ENCODE data around the gene ZBTB4.
"Not testable (repeated sequence)": the region's sequence is repeated elsewhere in the genome, so short reads cannot be mapped to it uniquely, and the experiment has no call there.

Gene ZBTB4

DNA sequence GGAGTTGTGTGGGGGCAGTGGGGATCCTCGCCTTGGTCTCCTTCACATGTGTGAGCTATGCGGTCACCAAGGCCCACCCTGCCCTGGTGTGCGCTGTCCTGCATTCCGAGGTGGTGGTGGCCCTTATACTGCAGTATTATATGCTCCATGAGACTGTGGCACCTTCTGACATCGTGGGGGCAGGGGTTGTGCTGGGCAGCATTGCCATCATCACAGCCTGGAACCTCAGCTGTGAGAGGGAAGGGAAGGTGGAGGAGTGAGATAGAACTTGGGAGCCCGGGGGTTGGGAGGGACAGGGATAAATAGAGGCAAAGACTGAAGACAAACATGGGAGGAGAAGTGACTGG is 3.3 kb upstream of the ZBTB4 start:
- not testable (repeated sequence) for H3K36me3 ChIP-seq (ENCODE audit: control insufficient read depth in 1 of 2, insufficient read depth in 2 of 2, low read length in 2 of 2); H3K9me3 ChIP-seq (ENCODE audit: control insufficient read depth in 1 of 2, low read length in 2 of 2); H3K27me3 ChIP-seq (ENCODE audit: control insufficient read depth in 1 of 2, insufficient read depth in 2 of 2, low read length in 2 of 2)
- Histone ChIP-seq H3K4me1 (ENCODE audit: control insufficient read depth in 1 of 2, insufficient read depth in 2 of 2, low read length in 2 of 2) (peaks cover 30 to 51% of the 10 kb centered on the region in 2 donors), H3K4me3 (ENCODE audit: low read depth in 1 of 2, low read length in 2 of 2) (peak overlapping the region; percentile 92 to 94), H3K27ac (ENCODE audit: low read depth, low read length) (peak overlapping the region; percentile 99), H3K9ac (ENCODE audit: low read depth in 1 of 2, low read length in 2 of 2) (peak overlapping the region; percentile 98 to 99)

DNA sequence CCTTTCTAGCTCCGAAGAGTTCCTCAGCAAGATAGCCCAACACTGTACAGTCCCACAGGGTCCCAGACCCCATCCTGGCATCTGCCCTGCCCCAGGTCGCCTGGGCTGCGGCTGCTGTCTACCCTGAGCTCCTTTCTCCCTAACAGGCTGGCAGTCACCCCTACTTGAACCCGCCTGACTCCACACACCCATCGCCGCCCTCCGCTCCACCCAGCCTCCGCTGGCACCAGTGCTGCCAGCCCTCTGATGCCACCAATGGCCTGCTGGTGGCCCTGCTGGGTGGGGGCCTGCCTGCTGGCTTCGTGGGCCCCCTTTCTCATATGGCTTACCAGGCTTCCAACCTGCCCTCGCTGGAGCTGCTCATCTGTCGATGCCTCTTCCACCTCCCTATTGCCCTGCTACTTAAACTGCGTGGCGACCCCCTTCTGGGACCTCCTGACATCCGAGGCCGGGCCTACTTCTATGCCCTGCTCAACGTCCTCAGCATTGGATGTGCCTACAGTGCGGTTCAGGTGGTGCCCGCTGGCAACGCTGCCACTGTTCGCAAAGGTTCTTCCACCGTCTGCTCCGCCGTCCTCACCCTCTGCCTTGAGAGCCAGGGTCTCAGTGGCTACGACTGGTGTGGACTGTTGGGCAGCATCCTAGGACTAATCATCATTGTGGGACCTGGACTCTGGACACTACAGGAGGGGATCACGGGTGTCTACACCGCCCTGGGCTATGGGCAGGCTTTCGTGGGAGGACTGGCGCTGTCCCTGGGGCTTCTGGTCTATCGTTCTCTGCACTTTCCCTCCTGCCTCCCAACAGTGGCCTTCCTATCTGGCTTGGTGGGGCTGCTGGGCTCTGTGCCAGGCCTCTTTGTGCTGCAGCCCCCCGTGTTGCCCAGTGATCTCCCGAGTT is 2.7 kb upstream of the ZBTB4 start:
- not testable (repeated sequence) for H3K4me3 ChIP-seq (ENCODE audit: low read depth in 1 of 2, low read length in 2 of 2)

GRCh38 chr17:7481275-7481674 is 1.8 kb upstream of the ZBTB4 start, which contains the start of gene SLC35G6:
Gene SLC35G6 (plus strand): TSS chr17:7481446. CDS start chr17:7481517, 71 bp downstream.
- not testable (repeated sequence) for H3K9me3 ChIP-seq (ENCODE audit: control insufficient read depth in 1 of 2, low read length in 2 of 2); H3K36me3 ChIP-seq (ENCODE audit: control insufficient read depth in 1 of 2, insufficient read depth in 2 of 2, low read length in 2 of 2); H3K4me3 ChIP-seq (ENCODE audit: low read depth in 1 of 2, low read length in 2 of 2); H3K27ac ChIP-seq (ENCODE audit: low read depth, low read length); H3K27me3 ChIP-seq (ENCODE audit: control insufficient read depth in 1 of 2, insufficient read depth in 2 of 2, low read length in 2 of 2)
- Histone ChIP-seq H3K9ac (ENCODE audit: low read depth in 1 of 2, low read length in 2 of 2) (peak within 1 kb of the TSS in 1 of 2 donors; percentile 90), H3K4me1 (ENCODE audit: control insufficient read depth in 1 of 2, insufficient read depth in 2 of 2, low read length in 2 of 2) (peaks cover 35 to 50% of the 10 kb centered on the region in 2 donors)

More for the DNA sequence above, 2.7 kb upstream of the ZBTB4 start:
- H3K9ac ChIP-seq (ENCODE audit: low read depth in 1 of 2, low read length in 2 of 2); H3K27ac ChIP-seq (ENCODE audit: low read depth, low read length); H3K27me3 ChIP-seq (ENCODE audit: control insufficient read depth in 1 of 2, insufficient read depth in 2 of 2, low read length in 2 of 2); H3K9me3 ChIP-seq (ENCODE audit: control insufficient read depth in 1 of 2, low read length in 2 of 2); H3K36me3 ChIP-seq (ENCODE audit: control insufficient read depth in 1 of 2, insufficient read depth in 2 of 2, low read length in 2 of 2): not testable (repeated sequence)
- H3K4me1 ChIP-seq (ENCODE audit: control insufficient read depth in 1 of 2, insufficient read depth in 2 of 2, low read length in 2 of 2), result peaks cover 30 to 51% of the 10 kb centered on the region in 2 donors

- Histone ChIP-seq H3K27ac (ENCODE audit: low read depth, low read length) (peak overlapping the region; percentile 94), H3K36me3 (ENCODE audit: control insufficient read depth in 1 of 2, insufficient read depth in 2 of 2, low read length in 2 of 2) (no peaks in the 10 kb centered on the region), H3K9me3 (ENCODE audit: control insufficient read depth in 1 of 2, low read length in 2 of 2) (no peaks in the 10 kb centered on the region), H3K4me1 (ENCODE audit: control insufficient read depth in 1 of 2, insufficient read depth in 2 of 2, low read length in 2 of 2) (peaks cover 36 to 39% of the 10 kb centered on the region in 2 donors), H3K9ac (ENCODE audit: low read depth in 1 of 2, low read length in 2 of 2) (peak overlapping the region; percentile 90 to 94), H3K27me3 (ENCODE audit: control insufficient read depth in 1 of 2, insufficient read depth in 2 of 2, low read length in 2 of 2) (no peaks in the 10 kb centered on the region), H3K4me3 (ENCODE audit: low read depth in 1 of 2, low read length in 2 of 2) (peak overlapping the region; percentile 80 to 85)
These were observed 606 bp upstream of the ZBTB4 start for GRCh38 chr17:7480089-7480384.

DNA sequence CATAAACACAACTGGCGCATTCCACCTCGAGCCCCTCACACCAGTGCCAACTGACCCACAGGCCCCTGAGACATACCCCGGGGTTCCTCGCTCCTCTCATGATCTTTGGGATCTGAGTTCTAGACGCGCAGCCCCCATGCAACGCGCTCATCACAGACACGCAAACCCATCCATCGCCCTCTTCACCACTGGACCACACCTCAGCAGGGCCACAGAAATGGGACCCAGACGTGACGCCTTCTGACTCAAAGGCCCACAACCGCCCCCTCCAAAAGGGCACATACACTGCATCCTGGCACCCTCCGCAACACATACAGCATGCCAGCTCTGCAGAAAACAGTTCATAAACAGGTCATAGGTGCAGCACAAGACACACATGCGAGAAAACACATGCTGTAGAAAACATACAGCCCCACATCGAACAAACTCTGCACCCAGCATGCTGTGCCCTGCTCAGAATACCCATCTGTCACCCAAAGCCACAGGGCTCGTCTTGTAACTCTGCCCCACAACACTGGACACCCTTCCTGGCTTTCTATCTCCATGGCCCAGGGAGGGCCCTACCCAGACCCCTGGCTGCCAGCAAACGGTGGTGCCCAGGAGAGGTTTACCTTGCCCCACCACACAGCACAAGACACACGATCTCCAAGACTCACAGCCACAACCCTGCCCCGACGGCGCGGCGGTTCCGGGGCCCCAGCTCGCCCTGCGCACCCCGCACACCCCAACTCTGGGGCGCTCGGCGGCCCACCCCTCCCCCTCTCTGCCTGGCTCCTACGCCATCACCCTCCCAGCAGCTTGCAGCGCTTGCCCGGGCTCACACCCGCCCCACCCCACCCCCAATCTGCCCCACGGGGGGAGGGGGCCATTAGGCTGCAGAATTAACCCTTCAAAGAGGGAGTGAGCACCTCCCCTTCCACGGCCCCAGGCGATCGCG is 887 bp downstream of the ZBTB4 start:
- H3K36me3 ChIP-seq (ENCODE audit: control insufficient read depth in 1 of 2, insufficient read depth in 2 of 2, low read length in 2 of 2), result no peaks in the 10 kb centered on the region
- H3K27ac ChIP-seq (ENCODE audit: low read depth, low read length), result peak overlapping the region; percentile 94
- peak overlapping the region; percentile 81 for H3K9ac ChIP-seq (ENCODE audit: low read depth in 1 of 2, low read length in 2 of 2)
- peaks cover 36 to 39% of the 10 kb centered on the region in 2 donors for H3K4me1 ChIP-seq (ENCODE audit: control insufficient read depth in 1 of 2, insufficient read depth in 2 of 2, low read length in 2 of 2)
- peak overlapping the region; percentile 79 to 81 for H3K4me3 ChIP-seq (ENCODE audit: low read depth in 1 of 2, low read length in 2 of 2)
- no peaks in the 10 kb centered on the region for H3K9me3 ChIP-seq (ENCODE audit: control insufficient read depth in 1 of 2, low read length in 2 of 2)
- H3K27me3 ChIP-seq (ENCODE audit: control insufficient read depth in 1 of 2, insufficient read depth in 2 of 2, low read length in 2 of 2), result no peaks in the 10 kb centered on the region

DNA sequence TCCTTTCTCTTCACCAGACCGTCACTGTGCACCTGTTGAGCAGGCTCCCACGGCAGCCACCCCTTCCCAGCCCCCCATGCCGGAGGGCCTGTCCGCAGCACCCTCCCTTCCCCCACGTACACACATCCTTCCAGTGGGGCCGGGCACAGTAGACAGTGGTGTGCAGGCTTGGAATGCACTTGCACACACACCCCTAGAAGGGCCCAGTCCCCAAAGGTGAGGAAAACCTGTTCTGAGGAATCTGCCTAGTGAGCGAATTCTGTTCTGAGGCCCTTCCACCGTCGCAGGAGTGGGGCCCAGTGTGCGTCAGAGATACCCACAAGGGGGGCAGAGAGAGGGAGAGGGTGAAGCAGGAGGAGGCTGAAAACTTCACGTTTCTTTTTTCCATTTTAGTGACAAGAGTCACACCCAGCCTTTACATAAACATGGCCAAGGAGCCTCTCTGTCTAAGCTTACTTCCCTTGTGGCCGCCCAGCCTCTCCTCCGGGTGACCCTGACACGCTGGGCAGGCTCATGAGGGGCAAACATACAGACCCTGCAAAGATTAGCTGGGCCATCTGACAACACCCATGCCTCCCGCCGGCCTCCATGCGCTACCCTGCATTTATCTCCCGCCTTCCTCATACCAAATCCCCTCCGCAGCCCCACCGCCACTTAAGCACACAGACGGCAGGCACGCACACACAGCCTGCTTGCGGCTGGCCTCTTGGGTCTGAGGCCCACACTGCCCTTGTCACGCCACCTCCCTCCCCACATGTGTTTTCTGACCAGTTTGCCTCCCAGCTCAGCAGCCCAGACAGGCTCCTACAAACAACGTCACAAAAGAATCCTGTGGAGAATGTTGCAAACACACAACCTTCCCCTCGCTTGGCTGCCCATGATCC is 1.8 kb downstream of the ZBTB4 start:
- H3K4me1 ChIP-seq (ENCODE audit: control insufficient read depth in 1 of 2, insufficient read depth in 2 of 2, low read length in 2 of 2), result peaks cover 33 to 36% of the 10 kb centered on the region in 2 donors
- no peaks in the 10 kb centered on the region for H3K36me3 ChIP-seq (ENCODE audit: control insufficient read depth in 1 of 2, insufficient read depth in 2 of 2, low read length in 2 of 2)
- no peaks in the 10 kb centered on the region for H3K9me3 ChIP-seq (ENCODE audit: control insufficient read depth in 1 of 2, low read length in 2 of 2)
- H3K9ac ChIP-seq (ENCODE audit: low read depth in 1 of 2, low read length in 2 of 2), result peak overlapping the region; percentile 81
- peak overlapping the region; percentile 70 for H3K27ac ChIP-seq (ENCODE audit: low read depth, low read length)
- H3K4me3 ChIP-seq (ENCODE audit: low read depth in 1 of 2, low read length in 2 of 2), result peak overlapping the region; percentile 79 to 81
- H3K27me3 ChIP-seq (ENCODE audit: control insufficient read depth in 1 of 2, insufficient read depth in 2 of 2, low read length in 2 of 2), result no peaks in the 10 kb centered on the region

DNA sequence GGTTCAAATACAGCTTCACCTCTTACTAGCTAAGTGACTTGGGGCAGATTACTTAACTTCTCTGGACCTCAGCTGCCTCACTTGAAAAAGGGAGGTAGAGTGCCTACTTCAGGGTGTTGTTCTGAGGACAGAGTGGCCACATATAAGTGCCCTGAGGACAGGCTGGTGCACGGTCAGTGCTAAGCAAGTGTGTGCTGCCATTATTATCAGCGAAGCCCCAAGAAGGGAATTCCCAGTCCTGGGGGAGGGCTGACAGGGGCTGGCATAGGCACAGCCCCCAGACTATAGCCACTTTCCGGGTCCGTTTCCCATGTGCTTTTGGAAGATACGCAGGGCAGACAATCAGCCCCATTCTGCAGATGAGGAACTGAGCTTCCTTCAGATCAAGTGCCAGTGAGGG is 2.5 kb downstream of the ZBTB4 start:
- Histone ChIP-seq H3K4me1 (ENCODE audit: control insufficient read depth in 1 of 2, insufficient read depth in 2 of 2, low read length in 2 of 2) (peaks cover 31 to 36% of the 10 kb centered on the region in 2 donors), H3K27me3 (ENCODE audit: control insufficient read depth in 1 of 2, insufficient read depth in 2 of 2, low read length in 2 of 2) (no peaks in the 10 kb centered on the region), H3K9ac (ENCODE audit: low read depth in 1 of 2, low read length in 2 of 2) (peak overlapping the region in 1 of 2 donors; percentile 81), H3K9me3 (ENCODE audit: control insufficient read depth in 1 of 2, low read length in 2 of 2) (no peaks in the 10 kb centered on the region), H3K27ac (ENCODE audit: low read depth, low read length) (peak overlapping the region; percentile 70), H3K4me3 (ENCODE audit: low read depth in 1 of 2, low read length in 2 of 2) (peak overlapping the region; percentile 79 to 81), H3K36me3 (ENCODE audit: control insufficient read depth in 1 of 2, insufficient read depth in 2 of 2, low read length in 2 of 2) (no peaks in the 10 kb centered on the region)

DNA sequence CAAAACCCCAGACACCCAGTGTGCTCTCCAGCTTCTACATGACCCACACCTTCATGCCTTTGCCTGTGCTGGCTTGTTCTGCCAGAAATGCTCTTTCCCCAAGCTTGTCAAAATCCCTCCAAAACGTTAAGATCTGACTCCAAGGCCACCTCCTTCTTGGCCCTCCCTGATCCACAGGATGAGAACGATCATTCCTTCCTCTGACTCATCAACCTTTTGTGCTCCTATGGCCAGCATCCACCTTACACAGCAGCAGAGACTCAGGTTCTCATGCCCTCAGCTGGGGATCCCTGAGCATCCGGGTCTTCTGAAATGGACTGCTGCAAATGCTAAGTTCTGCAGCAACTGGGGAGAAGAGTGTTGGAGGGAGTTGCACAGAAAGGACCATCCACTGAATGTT is 2.9 kb downstream of the ZBTB4 start:
- no peak overlapping the region for H3K4me3 ChIP-seq (ENCODE audit: low read depth in 1 of 2, low read length in 2 of 2)
- H3K9ac ChIP-seq (ENCODE audit: low read depth in 1 of 2, low read length in 2 of 2), result no peak overlapping the region
- H3K9me3 ChIP-seq (ENCODE audit: control insufficient read depth in 1 of 2, low read length in 2 of 2), result no peaks in the 10 kb centered on the region
- H3K27ac ChIP-seq (ENCODE audit: low read depth, low read length), result no peak overlapping the region
- H3K4me1 ChIP-seq (ENCODE audit: control insufficient read depth in 1 of 2, insufficient read depth in 2 of 2, low read length in 2 of 2), result peaks cover 31 to 36% of the 10 kb centered on the region in 2 donors
- no peaks in the 10 kb centered on the region for H3K36me3 ChIP-seq (ENCODE audit: control insufficient read depth in 1 of 2, insufficient read depth in 2 of 2, low read length in 2 of 2)
- H3K27me3 ChIP-seq (ENCODE audit: control insufficient read depth in 1 of 2, insufficient read depth in 2 of 2, low read length in 2 of 2), result no peaks in the 10 kb centered on the region

DNA sequence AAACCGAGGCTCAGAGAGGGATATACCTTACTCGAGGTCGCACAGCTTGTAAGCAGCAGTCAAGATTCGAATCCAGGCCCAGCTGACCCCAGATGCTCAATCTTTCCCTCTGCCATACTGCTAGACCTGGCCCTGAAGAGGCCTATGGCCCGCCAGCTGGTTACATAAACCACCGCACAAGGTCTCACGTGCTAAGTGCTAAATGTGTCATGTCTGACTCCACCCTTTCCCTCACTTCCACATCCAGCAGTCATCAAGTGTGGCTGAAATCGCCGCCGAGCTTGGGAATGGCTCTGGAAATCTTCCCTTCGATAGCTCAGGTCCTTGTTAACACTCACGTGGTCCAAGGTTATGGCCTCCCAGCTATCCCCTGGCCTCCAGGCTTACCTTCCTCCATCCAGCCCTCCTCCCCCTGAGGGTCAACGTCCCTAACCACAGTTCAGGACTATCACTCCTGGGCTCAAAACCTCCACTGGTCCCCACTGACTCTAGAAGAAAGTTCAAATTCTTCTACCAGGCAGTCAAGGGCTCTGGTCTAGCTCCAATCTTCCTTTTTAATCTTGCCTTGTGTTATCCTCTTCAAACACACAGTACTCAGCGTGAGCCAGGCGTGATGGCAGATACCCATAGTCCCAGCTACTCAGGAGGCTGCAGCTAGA is 3.5 kb downstream of the ZBTB4 start:
- no peaks in the 10 kb centered on the region for H3K9me3 ChIP-seq (ENCODE audit: control insufficient read depth in 1 of 2, low read length in 2 of 2)
- H3K4me3 ChIP-seq (ENCODE audit: low read depth in 1 of 2, low read length in 2 of 2), result no peak overlapping the region
- H3K36me3 ChIP-seq (ENCODE audit: control insufficient read depth in 1 of 2, insufficient read depth in 2 of 2, low read length in 2 of 2), result no peaks in the 10 kb centered on the region
- no peak overlapping the region for H3K9ac ChIP-seq (ENCODE audit: low read depth in 1 of 2, low read length in 2 of 2)
- peak overlapping the region; percentile 13 for H3K27ac ChIP-seq (ENCODE audit: low read depth, low read length)
- H3K27me3 ChIP-seq (ENCODE audit: control insufficient read depth in 1 of 2, insufficient read depth in 2 of 2, low read length in 2 of 2), result no peaks in the 10 kb centered on the region
- H3K4me1 ChIP-seq (ENCODE audit: control insufficient read depth in 1 of 2, insufficient read depth in 2 of 2, low read length in 2 of 2), result peaks cover 31 to 37% of the 10 kb centered on the region in 2 donors
